ENCODE results near the gene IGLL5. TPM values are rescaled to one million over a fixed set of nuclear protein-coding genes. Genes with fewer than 3 reads are reported as not detected.

The IGLL5 gene
- polyA plus RNA-seq, 3 donors = 0.34 to 0.67 TPM; not detected in 1

DNA sequence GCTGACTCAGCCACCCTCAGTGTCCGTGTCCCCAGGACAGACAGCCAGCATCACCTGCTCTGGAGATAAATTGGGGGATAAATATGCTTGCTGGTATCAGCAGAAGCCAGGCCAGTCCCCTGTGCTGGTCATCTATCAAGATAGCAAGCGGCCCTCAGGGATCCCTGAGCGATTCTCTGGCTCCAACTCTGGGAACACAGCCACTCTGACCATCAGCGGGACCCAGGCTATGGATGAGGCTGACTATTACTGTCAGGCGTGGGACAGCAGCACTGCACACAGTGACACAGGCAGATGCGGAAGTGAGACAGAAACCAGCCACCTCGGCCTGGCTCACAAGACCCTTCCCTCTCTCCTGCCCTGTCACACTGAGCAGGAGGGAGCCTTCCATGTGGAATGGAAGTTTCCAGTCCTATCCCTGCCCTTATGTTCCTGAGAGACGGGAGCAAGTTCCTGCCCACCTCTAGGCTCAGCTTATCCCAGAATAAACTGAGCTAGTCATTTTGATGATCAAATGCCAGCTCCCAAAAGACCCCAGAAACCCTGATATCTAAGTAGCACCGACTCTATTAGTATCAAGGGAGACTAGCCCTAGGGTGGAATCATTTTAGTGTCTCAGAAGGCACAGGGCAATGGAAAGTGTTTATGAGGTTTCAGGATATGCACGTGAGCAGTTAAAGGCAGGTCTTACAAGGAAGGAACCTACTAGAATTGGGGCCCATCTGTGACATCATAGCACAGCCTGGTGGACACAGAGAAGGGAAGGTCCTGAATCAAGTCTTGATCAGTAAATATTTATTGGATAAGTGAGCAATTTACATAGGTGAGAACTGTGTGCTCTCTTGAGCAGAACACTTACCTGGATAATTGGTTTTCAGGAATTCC lies 6.3 kb upstream of the IGLL5 start:
- no peak for DNase-seq (ENCODE audit: extremely low read depth in 1 of 11, low read depth in 9 of 11, low spot score in 4 of 11)

DNA sequence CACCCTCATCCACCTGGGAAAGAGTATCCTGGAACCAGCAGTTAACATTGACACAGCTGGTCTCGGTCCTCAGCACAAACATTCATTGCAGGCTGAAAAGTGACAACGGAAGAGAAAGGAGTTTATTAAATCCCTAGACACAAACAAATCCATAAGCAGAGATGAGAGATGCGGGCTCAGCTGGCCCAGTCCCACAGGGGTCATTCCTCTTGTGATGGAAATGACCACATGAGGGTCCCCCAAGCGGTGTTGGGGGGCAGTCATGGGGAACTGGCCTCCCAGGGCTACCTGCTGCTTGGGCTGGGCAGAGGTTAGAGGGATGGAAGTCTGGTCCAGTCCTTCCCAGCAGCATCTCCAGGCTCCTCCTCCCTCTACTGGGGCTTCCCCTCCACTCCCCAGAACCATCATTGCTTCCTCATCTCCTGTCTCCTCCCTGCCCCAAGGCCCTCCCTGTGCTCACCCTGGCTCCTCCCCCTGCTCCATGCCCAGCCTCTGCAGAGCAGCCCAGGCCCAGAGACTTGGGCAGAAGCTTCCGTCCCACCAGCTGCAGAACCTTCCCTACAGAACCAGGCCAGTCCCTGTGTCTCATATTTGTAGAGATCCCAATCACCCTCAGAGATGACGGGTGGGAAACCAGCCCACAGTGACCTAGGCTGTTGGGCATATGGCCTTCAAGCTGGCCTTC lies 5.4 kb upstream of the IGLL5 start:
- no peak for DNase-seq (ENCODE audit: extremely low read depth in 1 of 11, low read depth in 9 of 11, low spot score in 4 of 11)

DNA sequence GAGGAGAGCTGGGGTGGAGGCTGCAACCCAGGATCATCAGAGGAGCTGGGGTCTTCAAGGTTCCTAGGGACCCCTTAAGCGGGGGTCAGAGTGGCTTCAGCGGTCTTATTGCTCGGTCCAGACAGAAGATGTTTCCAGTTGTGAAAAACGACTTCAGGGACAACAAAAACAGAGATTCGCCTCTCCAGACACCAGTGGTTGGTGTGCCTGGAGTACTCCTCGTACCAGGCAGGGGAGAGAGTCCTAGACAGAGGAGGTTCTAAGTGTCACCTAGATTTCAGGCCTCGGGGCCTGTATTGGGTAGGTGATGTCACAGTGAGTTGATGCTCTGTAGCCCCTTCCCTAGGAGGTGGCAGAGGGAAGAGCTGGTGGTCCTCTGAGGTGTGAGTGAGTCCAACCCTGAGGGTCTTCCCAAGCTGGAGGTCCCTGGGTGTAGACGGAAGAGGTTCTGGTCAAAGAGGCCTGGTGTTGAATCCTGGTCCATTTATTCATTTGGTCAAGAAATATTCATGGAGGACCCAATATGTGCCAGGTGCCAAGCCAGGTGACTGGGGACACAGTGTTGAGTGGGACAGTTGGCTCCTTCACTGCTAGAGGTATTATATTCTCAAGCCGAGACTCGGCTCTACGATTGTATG lies 4.4 kb upstream of the IGLL5 start:
- no peak for DNase-seq (ENCODE audit: extremely low read depth in 1 of 11, low read depth in 9 of 11, low spot score in 4 of 11)

DNA sequence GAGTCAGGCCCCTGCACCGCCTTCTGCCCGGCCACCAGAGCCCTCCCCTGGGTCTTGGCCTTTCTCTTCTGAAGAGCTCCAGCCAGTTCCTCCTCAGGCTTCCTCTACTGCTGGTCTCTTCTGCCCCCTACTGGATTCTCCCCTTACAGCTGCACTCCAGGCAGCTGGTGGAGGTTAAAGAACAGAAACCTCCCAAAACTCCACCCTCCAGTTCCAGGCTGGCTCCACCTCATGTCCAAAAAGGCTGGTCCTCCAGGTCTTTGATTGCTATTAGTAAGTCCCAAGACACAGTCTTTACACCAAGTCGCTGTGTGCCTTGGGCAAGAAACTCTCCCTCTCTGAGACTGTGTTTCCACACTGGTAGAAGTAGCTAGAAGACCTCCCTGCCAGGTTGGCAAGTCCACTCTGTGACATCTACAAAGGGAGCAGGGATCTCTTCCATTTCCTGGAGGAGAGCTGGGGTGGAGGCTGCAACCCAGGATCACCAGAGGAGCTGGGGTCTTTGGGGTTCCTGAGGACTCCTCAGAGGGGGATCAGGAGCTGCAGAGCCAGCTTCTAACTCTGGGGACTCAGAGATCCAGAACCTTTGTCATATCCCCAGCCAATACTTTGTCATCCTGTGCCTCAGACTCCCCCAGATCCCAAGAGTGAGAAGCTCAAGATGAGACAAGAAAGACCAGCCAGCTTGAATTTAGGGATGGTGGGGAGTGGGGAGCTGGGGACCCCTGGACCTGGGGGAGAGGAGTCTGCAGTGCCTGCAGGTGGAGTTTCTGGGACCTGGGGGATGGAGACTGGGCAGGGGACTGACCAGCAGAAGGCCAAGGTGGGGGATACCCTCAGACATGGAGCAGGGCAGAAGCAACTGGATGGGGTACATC lies 3.4 kb upstream of the IGLL5 start:
- DNase-seq (ENCODE audit: extremely low read depth in 1 of 11, low read depth in 9 of 11, low spot score in 4 of 11) = peak in 9 of 11 donors; percentile 46 to 58 (median 50)

DNA sequence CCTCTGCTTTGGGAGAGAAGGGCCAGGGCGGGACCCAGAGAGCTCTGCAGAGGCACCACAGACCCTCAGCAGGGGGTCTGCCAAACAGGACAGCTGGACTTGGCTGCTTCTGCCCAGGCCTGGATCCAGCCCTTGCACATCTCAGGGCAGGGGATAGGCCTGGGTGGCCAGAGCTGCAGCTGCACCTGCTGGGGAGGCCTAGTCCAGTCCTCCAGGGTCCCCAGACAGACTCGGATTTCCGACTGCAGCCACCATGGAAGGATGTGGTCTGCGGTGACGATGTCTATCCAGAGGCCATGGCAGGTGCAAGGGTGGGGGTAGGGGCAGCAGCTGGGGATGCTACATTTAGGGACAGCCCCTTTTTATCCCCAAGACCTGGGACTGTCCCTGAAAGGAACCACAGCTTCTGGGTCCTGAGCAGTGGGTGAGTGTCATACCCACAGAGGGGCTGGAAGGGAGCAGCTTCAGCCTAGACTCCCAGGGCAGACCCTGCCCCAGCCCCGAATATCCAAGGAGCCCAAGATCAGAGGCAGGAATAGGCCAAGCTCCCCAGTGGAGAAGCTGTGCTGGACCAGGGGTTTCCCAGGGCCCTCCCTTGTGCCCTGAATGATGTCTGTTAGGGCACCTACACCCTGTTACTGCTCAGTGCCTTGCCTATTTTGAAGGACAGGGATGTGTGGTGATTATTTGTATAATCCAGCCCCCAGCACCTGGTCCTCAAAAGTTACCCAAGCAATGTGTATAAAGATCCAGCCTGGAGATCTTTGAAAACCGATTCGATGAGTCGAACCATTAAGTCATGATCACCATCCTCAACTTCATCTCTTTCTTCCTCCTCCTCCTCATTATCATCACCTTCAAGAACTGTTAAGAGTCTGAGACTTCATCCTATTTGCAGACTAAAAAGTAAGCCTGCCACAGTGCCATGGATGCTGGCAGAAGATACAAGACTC lies 2.5 kb upstream of the IGLL5 start:
- no peak for DNase-seq (ENCODE audit: extremely low read depth in 1 of 11, low read depth in 9 of 11, low spot score in 4 of 11)

DNA sequence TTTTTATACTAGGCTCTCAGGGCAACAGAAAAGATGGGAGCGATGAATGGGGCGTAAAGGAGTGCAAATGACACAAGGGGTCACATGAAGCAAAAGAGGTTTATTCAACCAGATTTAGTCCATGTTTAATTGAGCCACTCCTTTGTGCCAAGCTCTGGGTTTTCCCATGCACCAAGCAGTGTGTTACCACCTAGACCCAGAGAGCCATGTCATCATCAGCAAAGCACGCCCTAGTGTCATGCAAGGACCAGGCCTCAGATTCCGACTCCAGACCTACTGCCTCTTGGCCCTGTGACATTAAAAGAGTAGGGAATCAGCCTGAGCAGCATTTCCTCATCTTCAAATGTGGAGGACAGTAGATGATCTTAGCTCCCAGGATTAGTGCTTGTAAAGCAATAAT lies 1.1 kb upstream of the IGLL5 start:
- no peak for DNase-seq (ENCODE audit: extremely low read depth in 1 of 11, low read depth in 9 of 11, low spot score in 4 of 11)

DNA sequence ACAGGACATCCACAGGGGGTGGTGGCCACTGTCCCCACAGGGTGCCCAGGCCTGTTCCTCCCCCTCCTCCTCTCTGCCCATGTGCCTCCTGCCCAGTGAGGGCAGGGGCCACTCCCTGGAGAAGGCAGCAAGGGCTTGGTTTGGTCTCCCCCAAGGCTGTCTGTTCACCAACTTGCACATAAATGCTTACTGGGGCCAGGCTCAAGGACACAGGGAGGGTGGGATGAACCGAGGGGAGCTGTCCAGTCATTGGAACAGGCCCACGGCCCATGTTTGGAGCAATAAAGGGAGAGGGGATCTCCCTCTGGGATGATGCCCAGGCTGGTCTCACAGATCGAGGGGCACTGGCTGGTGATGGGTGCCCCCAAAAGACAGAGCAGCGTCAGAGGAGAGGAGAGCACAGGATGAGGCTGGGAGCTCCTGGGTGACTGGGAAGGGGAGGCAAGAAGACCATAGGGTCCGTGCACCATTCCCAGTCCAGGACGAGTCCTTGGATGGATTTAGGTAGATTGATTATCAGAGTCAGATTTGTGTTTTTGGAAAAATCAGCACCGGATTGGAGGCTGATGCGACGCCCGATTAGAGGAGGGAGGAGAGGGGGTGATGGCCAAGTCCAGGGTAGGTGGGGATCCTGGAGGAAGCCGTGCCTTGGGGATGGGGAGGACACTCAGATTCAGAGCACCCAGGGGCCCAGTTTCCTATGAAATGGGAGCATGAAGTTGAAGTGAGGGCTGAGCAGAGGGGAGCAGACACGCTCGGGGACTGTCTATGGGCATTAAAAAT lies 1.1 kb downstream of the IGLL5 start:
- no peak for DNase-seq (ENCODE audit: extremely low read depth in 1 of 11, low read depth in 9 of 11, low spot score in 4 of 11)

DNA sequence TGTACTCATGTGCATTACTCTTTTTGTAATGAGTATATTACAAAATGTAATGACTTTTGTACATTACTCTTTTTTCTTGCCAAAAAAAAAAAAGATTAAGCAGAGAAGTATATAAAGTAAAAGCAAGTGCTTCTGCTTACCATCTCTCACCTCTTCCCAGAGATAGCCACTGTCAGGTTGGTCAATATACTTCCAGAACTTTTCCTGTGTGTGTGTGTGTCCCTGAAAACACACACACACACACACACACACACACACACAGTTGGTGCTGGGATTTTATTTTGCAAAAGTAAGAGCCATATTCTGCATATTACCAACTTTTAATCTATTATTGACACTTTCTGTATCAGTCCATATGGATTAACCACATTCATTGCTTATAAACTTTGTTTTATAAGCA lies 2.5 kb downstream of the IGLL5 start:
- DNase-seq (ENCODE audit: extremely low read depth in 1 of 11, low read depth in 9 of 11, low spot score in 4 of 11) = no peak

DNA sequence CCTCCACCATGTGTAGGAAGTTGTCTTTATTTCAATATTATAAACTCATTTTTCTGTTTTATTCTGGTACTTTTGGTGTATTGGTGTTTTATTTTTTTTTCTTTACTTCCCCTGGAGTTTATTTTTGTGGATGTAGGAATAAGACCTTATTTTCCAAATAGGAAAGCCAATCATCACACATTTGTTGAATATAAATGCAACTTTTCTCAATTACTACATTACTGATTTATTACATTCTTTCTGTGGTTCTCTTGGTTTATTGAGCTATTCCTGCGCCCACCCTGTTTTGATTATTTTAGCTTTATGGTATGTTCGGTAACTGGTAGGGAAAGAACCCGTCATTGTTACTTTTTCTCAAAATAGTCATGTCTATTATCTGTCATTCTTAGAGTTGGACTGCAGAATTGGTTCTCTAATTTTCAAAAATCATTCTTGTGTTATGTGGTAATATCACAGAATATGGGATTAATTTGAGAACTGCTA lies 3.6 kb downstream of the IGLL5 start:
- no peak for DNase-seq (ENCODE audit: extremely low read depth in 1 of 11, low read depth in 9 of 11, low spot score in 4 of 11)

DNA sequence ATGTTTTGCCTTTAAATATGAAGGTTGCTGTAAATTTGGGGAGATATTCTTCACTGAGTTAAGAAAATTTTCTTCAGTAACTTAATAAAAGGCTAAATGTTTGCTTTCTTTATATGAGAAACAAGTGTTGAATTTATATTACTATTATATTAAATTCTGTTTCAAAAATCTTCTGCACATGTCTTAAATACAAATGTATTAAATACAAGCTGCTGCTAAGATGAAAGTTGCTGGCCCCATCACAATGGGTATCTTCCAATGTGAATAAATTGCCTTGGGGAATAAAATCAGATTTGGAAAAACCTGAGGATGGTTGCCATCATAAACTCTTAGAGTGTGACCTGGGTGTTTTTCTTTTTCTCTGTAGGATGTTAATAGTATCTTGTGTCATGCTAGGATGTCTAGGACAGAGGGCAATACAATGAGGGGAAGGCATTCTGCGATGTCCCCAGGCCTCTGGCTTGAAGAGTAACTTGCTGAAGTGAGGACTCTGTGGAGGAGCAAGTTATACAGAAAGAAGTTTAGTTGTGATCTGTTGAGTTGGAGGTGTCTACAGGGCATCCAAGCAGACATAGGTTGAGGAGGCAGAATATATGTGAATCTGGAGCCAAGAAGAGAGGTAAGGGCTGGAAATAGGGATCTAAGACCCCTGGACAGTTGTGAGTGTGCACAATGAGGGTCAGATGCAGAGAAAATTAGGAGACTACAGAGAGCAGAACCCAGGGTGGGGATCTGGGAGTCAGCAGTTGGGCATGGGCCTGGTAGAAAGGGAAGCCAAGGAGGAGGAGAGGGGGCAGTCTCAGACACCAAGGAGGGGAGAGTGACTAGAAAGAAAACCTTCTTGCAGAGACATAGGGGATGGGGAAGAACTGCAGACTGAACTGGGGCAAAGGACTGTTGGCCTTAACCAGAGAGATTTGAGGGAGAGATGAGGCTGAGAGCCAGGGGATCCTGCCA lies 4.8 kb downstream of the IGLL5 start:
- no peak for DNase-seq (ENCODE audit: extremely low read depth in 1 of 11, low read depth in 9 of 11, low spot score in 4 of 11)

DNA sequence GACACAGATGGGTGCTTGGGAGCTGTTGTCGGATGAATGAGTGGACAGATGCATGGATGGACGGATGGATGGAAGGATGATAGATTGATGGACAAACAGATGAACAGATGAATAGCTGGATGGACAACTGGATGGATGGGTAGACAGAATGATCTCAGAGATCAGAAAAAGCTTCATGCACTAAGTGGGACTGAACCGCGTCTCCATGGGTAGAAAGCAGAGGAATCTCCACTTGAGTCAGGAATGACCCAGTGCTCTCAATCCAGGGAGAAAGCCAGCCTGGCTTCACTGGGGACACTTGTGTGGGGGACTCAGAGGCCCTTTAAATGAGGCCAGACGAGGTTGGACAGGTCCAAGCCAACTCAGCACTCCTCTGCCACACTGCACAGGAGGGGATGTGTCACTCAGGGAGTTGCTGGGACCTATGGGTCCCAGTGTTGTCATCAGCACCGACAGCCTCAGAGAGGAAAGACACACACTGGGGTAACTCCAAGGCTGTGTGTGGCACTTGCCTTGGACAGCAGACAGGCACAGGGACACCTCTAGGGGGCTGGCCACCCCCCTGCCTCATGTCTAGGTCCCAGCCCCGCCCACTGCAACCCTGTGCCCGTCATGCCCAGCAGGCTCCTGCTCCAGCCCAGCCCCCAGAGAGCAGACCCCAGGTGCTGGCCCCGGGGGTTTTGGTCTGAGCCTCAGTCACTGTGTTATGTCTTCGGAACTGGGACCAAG lies 5.6 kb downstream of the IGLL5 start:
- DNase-seq (ENCODE audit: extremely low read depth in 1 of 11, low read depth in 9 of 11, low spot score in 4 of 11) = no peak

DNA sequence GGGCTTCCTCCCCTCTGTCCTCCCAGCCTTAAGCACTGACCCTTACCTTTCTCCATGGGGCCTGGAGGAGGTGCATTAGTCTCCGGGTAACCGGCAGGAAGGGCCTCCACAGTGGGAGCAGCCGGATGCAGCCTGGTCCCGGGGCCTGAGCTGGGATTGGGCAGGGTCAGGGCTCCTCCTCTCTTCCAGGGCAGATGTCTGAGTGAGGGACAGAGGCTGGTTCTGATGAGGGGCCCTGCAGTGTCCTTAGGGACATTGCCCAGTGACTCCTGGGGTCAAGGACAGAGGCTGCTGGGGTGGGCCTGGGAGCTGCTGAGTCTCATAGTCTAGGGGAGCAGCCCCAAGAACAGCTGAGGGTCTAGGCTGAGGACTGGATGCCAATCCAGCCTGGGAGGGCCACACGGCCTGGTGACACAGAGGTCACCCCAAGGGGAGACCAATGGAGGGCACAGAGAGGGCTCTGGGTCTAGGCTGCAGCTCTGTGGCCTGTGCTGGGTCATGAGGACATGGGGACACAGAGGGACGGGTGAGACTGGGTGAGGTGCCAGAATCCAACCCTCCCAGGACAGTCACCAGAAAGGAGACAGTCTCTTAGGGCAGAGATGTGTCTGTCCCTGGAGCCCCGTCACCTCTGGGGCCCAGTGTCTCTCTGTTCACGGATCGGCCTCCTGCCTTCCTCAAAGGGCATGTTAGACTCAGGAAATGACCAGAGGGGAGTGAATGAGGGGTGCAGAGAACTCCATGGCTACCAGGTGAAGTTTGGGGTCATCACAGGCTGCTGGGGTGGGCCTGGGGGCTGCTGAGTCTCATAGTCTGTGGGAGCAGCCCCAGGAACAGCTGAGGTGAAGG lies 6.5 kb downstream of the IGLL5 start:
- DNase-seq (ENCODE audit: extremely low read depth in 1 of 11, low read depth in 9 of 11, low spot score in 4 of 11) = no peak

DNA sequence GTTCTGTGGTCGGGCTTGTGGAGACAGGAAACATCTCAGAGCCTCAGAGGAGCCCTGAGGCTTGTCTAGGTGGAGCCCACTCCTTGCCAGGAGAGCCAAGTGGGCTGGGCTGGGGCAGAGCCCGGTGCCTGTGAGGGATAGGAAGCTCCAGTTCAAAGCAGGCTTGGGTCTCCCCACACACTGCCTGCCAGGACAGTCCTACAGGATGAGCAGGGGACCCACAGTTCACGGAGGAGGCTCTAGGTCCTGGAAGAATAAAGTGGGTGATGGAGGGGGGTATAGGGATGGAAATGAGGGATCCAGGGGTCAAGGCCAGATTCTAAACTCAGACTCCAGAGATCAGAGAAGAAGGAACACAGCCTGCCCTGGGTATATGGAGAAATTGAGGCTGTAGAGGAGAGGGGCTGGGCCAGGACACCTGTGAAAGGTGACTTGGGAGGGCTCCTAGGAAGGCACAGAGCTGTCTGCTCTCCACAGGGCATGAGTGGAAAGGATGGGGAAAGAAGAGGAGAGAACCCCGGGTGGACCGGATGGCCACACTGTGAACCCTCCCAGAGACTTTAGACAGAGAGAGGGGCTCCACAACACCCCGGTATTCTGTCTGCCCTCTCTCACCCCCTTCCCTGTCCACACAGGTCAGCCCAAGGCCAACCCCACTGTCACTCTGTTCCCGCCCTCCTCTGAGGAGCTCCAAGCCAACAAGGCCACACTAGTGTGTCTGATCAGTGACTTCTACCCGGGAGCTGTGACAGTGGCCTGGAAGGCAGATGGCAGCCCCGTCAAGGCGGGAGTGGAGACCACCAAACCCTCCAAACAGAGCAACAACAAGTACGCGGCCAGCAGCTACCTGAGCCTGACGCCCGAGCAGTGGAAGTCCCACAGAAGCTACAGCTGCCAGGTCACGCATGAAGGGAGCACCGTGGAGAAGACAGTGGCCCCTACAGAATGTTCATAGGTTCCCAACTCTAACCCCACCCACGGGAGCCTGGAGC lies 7.4 kb downstream of the IGLL5 start:
- DNase-seq (ENCODE audit: extremely low read depth in 1 of 11, low read depth in 9 of 11, low spot score in 4 of 11) = no peak

All from renal cortex interstitium (tissue), 11 donors.